ENCODE measurements around the gene EXOSC10.
"Not testable (repeated sequence)": the region's sequence is repeated elsewhere in the genome, so short reads cannot be mapped to it uniquely, and the experiment has no call there.

Gene EXOSC10

DNA sequence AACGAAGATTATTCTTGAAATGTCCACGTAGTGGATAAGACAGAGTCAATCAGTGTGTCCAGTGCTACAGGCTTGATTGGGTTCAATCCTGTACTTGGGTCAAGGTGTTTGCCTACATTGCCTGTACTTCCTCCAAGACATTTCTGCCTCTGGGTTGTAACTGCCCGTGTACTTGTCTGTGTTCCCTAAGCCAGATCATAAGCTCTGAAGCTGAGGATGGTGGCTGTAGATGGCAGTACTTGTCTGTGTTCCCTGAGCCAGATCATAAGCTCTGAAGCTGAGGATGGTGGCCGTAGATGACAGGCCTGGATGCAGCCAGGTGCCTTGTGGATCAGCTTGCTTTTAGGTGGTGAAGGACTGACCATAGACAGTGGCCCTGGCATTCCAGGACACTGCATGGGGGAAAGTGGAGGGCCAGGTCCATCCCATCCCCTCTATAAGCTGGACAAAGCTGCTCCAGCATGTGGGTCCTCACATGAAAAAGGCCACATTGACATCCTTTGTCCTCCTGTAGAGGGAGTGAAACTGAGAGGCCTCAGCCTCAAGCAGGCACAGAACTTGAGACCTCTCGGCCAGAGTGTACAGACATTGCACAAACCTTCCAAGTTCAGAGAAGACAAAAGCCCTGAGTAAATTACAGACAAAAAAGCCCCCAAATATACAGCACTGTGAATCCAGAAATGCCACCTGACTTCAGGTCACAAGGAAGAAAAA, 37.9 kb downstream of the EXOSC10 start:
- DNase-seq (ENCODE audit: low spot score), result no peak

DNA sequence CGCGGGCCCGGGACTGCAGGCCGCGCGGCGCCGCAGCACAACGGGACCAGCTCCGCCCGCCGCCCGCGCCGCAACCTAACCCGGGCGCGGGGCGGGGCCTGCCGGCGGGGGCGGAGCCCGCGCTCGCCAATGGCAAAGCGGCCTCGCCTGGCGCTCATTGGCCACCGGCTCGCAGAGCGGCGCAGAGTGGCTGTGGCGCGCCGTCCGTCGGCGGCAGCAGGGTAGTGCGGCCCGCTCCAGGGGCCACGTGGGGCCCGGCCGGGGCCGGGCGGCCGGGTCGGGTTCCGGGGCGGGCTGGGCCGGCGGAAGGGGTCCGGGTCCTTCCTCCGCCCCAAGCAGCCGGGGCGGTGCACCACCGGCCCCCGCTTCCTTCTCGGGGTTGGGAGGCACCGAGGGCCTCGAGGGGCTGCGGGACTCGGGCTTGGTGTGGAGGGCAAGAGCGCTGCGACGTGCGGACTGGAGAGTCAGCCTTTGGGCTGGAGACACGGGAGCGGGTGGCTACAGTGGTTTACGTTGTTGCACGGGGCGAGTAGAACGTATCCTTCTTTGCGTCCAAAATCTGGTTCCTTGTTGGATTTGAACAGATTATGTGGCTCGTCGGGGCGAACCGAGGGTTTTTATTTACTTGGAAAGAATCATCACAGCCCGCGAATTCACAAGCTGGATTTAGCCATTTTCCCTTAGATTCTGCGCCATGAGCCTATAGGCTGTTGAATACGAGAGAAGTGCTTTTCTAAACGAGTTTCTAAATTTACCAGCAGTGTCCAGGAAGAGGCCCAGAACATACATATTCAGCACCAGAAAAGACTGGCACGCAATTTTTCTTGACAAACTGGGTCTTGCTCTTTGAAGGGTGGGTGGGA, 39.5 kb downstream of the EXOSC10 start, which contains the start of gene SRM:
Gene SRM, minus strand, starts transcription at position 51 of the 863 bp plus-strand sequence. CDS start 75 bp downstream, outside the sequence.
- peak; percentile 89 for DNase-seq (ENCODE audit: low spot score)

DNA sequence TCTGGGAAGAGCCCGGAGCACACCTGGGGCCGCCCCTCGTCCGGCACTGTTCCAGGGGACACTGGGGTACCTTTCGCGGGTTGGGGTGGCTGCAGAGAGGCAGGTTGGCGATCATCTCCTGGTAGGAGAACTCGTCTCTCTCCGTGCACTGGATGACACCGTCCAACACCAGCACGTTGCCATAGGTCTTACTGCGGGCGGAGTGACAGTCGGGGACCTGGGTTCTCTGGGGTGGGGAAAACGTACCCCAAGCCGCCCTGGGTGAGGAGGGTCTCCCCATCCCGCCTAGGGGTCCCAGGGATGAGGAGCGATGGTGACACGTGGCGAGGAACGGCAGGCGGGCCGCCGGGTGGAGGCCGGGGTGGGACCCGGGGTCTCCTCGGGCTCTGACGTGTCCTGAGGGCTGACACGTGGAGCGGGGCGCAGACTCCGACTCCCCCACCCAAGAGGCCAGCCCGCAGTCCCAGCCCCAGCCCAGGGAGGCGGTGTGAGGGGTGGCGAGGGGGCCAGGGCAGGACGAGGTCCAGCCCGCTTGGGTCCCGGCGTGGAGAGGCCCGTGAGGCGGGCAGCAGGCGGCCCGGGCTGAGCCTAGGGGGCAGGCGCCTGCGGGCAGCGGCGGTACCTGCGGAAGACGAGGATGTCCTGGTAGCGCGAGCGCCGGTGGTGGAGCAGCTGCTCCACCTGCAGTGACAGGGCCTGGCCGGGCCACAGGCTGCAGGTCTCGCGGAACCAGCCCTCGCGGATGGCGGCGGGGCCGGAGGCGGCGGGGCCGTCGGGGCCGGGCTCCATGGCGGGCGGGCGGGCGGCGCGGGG, 40.3 kb downstream of the EXOSC10 start:
- peak; percentile 53 for DNase-seq (ENCODE audit: low spot score)

DNA sequence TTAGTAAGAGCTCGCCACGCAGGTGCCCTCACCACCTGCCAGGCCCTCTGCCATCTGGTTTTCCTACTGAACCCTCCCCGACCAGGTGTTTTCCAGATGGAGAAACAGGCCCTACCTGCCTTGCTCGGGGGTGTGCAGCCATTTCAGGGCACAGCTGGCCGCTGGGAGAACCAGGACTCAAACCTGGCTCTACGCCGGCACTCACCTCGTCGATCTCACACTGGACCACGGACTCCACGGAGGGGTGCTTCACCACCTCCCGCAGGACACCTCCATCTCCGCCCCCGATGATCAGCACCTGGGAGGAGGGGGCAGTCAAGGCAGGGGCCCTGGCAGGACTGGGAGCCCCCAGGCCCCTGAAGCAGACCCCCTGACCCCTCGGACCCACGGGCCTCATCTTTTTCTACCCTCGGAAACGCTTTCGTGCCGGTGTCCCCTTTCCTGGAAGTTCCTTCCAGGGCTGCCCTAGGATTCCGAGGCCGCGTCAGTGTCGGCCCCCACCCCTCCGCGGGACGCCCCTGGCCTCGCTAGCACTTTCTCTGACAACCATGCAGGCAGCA, 41.0 kb downstream of the EXOSC10 start:
- no peak for DNase-seq (ENCODE audit: low spot score)

DNA sequence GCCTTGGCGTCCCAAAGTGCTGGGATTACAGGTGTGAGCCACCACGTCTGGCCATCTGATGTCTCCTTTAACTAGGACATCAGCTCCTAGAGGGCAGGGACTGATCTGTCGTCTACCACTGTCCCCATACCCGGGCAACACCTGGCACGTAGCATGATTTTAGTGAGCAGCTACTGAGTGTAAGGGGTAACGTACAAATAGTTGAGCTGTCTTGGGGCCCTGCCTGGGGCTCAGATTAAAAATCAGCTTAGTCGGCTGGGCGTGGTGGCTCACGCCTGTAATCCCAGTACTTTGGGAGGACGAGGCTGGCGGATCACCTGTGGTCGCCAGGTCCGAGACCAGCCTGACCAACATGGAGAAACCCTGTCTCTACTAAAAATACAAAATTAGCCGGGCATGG, 41.6 kb downstream of the EXOSC10 start:
- no peak for DNase-seq (ENCODE audit: low spot score)

DNA sequence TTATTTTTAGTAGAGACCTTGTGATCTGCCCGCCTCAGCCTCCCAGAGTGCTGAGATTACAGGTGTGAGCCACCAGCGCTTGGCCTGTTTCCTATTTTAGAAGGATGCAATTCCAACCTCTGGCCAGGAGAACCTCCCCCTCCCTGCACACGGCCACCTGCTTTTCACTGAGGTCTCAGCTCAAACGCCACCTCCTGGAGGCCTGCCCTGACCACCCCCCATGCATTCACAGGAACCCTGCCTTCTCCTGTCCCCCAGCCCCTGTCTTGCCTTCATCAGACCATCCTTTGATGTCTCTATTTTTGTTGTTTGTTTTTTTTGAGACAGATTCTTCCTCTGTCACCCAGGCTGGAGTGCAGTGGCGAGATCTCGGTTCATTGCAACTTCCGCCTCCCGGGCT, 42.2 kb downstream of the EXOSC10 start:
- DNase-seq (ENCODE audit: low spot score), result no peak

DNA sequence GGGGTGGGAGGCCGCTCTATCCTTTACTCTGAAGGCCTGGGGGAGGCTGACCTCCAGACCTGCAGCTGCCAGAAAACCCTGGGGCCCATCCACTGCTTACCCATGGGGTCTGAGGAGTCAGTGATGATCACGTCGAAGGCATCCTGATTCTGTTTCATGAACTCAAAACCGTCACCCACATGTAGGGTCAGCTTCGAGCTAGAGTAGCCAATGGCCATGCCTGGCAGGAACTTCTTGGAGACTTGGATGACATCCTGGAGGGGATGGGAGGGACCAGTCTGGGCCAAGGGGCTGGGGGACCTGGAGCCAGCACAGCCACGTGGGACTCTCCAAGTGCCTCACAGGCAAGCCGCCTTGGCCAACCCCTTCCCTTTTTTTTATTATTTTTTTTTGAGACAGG, 43.2 kb downstream of the EXOSC10 start:
- no peak for DNase-seq (ENCODE audit: low spot score)

DNA sequence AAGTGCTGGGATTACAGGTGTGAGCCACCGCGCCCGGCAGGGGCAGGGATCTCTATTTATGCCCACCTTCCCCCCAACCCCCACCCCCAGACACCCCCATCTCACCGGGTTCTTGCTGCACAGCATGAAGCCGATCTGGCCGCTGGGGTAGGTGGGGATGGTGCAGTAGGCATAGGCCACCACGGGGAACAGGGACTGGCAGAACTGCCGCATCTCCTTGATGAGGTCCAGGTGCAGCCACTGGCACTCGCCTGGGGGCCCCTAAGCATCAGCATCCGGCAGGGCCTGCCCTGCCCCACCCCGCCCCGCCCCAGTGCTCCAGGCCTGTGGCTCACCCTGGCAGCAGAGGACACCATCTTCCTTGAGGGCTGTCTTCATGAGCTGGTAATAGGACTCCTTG, 44.0 kb downstream of the EXOSC10 start:
- DNase-seq (ENCODE audit: low spot score), result no peak

DNA sequence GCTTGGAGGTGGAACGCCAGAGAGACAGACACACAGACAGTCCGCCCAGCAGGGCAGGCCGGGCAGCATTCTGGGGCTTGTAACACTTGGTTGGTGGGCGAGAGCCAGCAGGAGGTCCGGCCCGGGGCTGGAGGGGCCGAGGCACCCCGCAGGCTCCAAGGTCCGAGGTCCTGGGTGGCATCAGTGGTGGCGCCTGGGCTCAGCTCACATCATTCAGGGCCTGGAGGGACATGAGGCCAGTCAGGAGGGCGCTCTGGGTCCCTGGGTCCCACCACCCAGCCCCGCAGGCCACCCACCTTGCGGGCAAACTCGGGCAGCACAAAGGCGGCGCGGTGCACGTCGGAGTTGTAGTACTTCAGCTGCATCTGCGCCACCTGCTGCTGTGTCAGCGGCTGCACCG, 45.0 kb downstream of the EXOSC10 start:
- no peak for DNase-seq (ENCODE audit: low spot score)

DNA sequence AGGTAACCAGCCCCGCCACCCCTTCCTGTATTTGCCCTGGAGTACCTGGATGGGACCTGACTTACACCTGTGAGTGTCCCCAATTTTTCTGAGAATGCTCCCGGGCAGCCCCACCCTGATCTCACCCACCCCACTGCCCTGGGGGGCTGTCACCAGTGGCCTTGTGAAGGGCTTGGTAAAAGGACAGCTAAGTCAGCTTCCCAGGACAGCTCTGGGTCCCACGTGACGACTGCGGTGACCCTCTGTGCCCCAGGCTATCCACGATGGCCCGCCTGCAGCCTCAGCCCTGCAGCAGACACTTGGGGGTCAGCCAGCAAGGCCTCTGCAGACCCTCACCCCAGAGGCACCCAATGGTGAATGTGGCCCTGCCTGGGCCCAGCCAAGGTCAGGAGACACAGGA, 45.5 kb downstream of the EXOSC10 start:
- no peak for DNase-seq (ENCODE audit: low spot score)

DNA sequence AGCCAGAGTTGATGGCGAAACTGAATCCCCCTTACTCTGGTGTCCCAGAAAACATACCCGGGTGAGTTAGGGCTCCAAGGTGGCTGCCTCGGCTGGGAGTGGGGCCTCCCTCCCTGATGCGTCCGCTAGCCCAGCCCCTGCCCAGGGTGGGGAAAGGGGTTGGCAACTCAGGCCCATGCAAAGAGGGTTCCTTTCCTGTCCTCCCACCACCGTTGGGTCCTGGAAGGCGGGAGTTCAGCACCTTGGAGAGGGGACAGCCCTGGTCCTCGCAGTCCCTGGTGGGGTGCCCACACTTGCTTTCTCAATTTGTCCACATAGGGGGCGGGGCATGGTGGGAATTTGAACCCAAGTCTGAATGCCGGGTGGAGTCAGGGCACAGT, 45.9 kb downstream of the EXOSC10 start:
- DNase-seq (ENCODE audit: low spot score), result no peak

DNA sequence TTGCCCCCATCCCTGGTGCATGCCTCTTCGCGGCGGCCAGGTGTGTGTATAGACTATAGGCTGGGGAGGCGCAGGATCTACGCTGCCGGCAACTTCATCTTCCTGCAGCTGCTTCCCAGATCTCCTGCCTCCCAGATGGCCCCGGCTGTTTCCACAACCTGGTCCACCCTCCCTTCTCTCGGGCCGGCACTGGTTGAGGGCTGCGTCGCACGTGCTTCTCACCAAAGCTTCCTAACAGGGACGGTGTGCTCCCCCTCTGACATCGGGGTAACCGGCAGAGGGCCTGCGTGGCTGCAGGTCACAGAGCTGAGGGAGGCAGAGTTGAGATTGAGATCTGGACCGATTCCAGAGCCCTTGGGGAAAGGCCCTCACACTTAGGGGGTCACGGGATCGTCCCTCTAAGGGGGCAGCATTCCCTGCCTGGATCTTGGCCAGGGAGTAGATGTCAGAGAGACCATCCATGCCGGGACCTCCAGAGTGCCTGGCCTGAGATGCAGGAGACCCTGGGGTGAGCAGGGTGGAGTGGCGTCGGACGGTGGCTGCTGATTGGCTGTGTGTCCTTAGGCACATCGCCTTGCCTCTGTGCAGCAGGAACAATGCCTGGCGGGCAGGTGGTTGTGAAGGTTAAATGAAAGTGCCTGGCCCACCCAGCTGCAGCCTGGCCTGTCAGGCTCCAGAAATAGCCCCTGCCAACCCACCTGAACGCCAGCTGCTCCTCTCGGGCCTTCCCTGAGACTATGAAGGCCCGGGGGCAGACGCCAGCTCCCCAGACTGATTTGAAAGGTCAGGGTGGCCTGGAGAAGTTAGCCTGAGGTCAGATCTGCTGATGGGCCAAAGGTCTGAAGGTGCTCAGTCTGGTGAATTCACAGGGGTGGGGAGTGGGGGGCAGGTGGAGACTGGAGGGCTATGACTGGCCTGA, 46.6 kb downstream of the EXOSC10 start:
- DNase-seq (ENCODE audit: low spot score), result no peak

DNA sequence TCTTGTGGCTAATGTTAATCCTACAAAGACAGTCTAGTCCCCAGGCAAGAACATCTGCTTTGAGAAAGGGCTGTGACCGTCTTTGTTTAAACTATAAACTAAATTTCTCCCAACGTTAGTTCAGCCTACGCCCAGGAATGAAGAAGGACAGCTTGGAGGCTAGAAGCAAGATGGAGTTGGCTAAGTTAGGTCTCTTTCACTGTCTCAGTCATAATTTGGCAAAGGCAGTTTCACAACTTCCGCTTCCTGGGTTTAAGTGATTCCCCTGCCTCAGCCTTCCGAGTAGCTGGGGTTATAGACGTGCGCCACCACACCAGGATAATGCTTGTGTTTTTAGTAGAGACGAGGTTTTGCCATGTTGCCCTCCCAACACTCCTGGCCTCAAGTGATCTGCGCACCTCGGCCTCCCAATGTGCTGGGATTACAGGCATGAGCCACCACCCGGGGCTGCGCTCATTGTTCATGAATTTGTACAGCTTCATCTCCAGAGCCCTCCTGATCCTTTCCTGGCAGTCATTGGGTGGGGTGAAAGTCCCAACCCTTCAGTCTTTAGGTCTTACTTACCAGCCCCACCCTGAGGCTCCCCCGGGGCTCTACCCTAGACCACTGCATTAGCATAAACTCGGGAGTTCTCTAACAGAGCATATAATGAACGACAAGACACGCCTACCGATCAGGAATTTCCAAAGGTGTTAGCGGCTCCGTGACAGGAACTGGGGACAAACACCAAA, 47.7 kb downstream of the EXOSC10 start:
- no peak for DNase-seq (ENCODE audit: low spot score)

DNA sequence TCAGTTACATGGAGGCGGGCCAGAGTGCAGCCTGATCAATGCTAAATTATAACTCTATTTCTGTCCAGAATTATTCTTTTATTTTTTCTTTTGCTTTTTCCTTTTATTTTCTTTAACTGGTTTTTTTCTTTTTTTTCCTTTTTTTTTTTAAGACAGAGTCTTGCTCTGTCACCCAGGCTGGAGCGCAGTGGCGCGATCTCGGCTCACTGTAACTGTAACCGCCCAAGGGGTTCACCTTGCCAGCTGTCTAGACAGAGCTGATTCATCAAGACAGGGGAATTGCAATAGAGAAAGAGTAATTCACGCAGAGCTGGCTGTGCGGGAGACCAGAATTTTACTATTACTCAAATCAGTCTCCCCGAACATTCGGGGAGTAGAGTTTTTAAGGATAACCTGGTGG, 48.5 kb downstream of the EXOSC10 start:
- DNase-seq (ENCODE audit: low spot score), result not testable (repeated sequence)

DNA sequence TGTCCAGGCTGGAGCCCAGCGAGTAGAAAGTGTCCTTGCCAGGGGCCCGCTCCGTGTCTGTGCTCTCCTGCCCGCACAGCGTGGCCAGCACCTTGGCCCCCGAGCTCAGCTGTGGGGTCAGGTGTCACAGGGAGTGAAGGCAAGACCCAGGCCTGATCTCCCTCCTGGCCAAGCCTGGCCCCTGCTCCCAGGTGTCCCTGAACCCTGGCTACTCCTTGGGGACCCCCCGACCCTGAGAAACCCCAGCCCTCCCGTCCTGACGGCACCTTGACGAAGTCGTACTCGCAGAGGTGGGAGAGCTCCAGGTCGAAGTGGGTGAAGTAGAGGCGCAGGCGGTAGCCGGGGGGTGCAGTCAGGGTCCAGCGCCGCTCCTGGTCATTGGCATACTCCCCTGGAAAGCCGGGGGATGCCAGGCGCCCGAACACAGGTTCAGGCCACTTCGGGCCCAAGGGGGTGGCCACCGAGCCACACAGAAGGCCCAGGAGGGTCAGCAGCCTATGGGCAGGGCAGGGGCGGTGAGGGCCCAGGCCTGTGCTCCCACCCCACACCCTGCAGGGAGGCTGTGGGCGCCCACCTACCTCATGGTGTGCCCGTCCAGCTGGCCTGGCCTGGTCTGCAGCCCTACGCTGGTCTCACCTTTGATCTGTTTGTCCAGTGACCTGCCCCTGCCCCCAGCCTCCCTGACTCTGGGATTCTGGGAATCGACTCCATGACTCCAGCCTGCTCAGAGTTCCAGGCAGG, 52.9 kb downstream of the EXOSC10 start, which contains the start of gene MASP2:
Gene MASP2, minus strand, starts transcription at position 615 of the 741 bp plus-strand sequence. Its CDS starts 32 bp downstream, at position 583.
- no peak for DNase-seq (ENCODE audit: low spot score)

DNA sequence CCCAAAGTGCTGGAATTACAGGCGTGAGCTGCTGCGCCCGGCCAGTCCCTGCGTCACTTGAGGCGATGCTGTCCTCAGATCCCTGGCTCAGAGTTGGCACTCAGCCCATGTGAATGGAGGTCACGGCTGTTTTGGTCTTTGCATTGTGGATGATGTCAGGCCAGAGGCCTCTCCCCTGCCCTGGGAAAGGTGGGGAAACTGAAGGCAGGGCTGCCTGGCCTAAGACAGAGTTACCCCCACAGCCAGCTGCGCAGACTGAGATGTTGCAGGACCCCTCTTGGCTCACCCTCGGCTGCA, 53.5 kb downstream of the EXOSC10 start:
- no peak for DNase-seq (ENCODE audit: low spot score)

DNA sequence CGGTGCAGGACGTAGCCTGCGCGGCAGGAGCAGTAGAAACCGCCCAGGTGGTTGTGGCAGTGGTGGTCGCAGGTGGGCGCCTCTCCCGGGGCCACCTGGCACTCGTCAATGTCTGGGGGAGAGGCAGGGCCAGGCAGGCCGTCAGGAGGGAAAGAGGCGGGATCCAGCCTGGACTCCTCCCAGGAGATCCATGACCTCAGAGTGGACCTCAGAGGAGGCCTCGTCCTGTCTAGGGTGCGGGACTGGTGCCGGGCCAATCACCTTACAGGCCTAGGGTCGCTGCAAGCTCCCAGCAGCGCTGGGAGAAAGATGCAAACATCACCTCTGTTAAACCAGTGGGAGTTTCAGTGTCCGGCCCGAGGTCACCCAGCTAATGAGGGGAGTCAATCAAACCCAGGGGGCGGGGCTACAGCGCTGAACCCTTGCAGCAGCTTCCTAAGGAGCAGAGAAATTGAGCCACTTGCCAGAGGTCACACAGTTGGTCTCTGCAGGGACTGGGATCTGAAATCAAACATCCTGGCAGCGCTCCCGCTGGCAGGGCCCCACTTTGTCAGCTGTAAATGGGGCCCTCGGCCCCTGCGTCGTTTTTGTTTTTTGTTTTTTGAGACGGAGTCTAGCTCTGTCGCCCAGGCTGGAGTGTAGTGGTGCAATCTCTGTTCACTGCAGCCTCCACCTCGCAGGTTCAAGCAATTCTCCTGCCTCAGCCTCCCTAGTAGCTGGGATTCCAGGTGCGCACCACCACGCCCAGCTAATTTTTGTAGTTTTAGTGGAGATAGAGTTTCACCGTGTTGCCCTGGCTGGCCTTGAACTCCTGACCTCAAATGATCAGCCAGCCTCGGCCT, 54.0 kb downstream of the EXOSC10 start:
- DNase-seq (ENCODE audit: low spot score), result no peak

DNA sequence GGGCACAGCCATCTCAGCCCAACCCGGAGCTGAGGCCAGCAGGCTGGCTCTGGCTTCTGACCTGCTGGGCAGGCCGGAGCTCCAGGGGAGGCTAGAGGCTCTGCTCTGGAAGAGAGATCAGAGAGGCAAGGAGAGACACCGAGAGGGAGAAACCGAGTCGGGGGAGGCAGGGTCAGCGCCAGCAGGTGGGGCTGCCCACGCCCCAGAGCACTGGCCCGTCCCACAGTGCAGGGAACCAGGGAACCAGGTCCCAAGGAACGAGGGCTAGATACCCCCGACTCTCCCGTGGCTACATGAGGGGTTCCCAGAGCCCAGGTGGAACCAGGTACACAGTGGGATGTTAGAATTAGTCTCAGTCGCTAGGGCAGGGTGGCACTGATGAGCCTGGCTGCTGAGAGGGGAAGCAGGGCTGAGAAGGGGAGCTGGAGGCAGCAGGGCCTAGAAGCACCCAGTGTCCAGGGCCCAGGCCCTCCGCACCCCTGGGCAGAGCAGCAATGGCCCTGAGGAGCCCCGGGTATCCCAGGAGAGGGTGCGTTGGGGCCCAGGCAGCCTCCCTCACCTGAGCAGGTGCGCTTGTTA, 54.7 kb downstream of the EXOSC10 start:
- no peak for DNase-seq (ENCODE audit: low spot score)
